Measurements from ENCODE around the gene ABR. TPM values are rescaled to one million over a fixed set of nuclear protein-coding genes. Genes with fewer than 3 reads are reported as not detected.
"Not testable (repeated sequence)": the region's sequence is repeated elsewhere in the genome, so short reads cannot be mapped to it uniquely, and the experiment has no call there.

The ABR gene
- total RNA-seq, 1 donor from 2014 or later = 13.4 TPM

- ATAC-seq (no peak), DNase-seq (ENCODE audit: low spot score) (no peak)
Measured at GRCh38 chr17:1174263-1174880, 5.4 kb downstream of the ABR start.

GRCh38 chr17:1173432-1174262 lies 6.1 kb downstream of the ABR start:
- no peak for DNase-seq (ENCODE audit: low spot score)
- no peak for ATAC-seq

DNA sequence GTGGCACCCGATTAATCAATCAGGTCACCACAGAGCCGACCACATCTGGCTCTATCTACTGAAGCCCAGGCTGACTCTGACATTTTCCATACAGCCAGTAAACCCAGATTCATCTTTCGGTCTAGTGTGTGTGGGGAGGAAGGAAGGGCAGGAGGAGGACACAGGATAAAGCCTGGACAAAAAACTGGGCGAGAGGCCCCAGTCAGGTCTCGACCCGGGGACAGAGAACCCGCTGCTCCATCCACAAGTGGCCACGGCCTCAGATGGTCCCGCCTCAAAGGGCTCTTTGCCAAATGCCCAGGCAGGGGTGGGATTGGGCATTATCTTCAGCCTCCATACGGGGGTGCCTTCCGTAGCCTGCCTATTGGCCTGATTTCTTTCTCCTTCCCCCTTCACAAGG lies 7.8 kb downstream of the ABR start:
- ATAC-seq (peak; percentile 56), DNase-seq (ENCODE audit: low spot score) (no peak)

GRCh38 chr17:1170739-1171138 lies 9.0 kb downstream of the ABR start:
- no peak for DNase-seq (ENCODE audit: low spot score)
- ATAC-seq = no peak

- DNase-seq (ENCODE audit: low spot score) (no peak), ATAC-seq (no peak)
Measured at GRCh38 chr17:1169929-1170312, 9.9 kb downstream of the ABR start.

DNA sequence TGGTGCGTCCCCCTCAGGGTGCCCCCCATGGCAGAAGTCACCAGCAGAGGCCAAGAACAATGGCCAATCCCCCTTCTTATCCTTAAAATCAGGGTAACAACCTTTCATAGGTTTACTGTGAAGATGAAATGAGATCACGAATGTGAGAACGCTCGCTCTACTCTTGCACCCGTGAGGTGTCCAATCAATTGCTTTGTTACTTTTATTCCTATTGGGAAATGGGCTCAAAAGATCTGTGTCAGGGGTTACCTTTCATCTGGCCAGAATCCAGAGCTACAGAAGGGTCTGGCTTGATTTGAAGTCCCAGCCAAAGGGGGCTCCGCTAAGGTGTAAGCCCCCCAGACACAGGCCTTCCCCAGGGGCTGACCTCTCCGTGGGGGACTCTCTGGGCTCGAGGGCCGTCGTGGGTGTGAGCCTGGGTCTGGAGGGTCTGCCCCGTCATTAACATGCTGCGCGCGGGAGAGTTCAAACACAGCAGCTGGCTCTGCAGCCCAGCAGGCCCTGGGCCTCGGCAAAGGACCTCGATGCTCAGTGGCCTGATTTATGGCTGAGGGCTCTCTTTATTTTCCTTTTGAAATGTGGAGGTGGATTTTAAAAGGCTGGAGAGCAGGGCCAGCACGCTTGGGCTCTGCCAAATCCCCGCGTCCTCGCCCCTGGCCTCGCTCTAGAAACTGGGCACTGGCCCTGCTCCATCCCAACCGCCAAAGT lies 10.4 kb downstream of the ABR start:
- ATAC-seq = no peak
- DNase-seq (ENCODE audit: low spot score) = no peak

GRCh38 chr17:1168533-1169220 lies 11.1 kb downstream of the ABR start:
- ATAC-seq (no peak), DNase-seq (ENCODE audit: low spot score) (no peak)

DNA sequence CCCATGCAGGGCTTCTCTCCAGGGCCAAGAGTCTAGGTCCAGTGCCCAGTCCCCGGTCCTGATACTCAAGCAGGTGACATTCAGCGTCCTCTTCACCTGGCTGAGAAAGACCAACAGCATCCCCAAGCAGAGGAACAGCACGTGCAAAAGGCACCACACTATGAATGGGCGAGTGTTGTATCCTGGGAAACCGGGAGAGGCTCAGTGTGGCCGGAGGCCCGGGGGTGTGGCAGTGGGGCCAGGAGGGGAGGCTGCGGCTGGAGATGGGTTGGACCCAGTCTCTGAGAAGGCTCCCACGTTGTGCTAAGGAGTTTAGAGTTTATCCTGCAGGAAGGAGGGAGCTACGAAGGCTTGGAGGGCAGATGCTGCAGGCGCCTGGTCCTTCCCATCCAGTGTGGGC lies 13.5 kb downstream of the ABR start:
- ATAC-seq = no peak
- DNase-seq (ENCODE audit: low spot score) = no peak

DNA sequence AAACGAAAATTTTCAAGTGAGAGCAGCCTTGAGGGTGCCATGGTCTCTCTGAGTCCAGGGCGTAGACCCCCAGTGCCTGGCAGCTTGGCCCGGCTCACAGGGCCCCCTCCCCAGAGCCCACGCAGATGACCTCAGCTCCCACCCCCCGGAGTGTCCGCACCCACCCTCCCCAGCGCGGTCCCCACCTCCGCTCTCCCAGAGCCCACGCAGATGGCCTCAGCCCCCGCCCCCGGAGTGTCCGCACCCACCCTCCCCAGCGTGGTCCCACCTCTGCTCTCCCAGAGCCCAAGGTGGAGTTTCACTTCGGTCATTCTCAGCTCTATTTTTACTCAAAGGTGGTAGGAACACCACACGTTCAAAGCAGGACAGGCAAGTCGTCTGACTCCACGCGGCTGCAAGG lies 13.9 kb downstream of the ABR start:
- no peak for ATAC-seq
- no peak for DNase-seq (ENCODE audit: low spot score)

DNA sequence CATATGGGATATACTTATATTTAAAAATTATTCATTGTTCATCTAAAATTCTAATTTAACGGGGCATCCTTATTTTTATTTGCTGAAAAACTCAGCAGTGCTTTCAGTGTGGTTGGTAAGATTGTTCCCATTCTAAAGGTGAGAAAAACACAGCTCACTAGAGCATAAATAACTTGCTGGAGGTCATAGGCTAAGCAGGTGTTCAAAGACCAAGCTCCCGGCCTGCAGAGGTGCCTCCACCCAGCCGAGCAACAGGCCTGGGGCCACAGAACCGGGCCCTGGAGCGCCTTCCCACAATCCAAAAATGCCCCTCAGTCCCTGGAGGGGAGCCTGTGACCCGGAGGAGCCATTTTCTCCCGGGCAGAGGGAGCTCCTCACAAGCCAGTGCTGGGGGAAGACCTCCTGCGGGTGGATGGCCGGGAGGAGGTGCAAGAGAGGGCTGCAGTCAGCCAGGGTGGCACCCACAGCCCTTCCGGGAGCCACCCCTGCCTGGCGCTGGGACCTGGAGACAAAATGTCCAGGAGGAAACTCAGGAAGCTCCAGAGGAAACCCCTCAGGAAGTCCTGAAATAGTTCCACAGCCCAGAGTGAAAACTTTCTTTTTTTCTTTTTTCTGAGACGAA lies 14.7 kb downstream of the ABR start:
- ATAC-seq (peak; percentile 59), DNase-seq (ENCODE audit: low spot score) (no peak)

DNA sequence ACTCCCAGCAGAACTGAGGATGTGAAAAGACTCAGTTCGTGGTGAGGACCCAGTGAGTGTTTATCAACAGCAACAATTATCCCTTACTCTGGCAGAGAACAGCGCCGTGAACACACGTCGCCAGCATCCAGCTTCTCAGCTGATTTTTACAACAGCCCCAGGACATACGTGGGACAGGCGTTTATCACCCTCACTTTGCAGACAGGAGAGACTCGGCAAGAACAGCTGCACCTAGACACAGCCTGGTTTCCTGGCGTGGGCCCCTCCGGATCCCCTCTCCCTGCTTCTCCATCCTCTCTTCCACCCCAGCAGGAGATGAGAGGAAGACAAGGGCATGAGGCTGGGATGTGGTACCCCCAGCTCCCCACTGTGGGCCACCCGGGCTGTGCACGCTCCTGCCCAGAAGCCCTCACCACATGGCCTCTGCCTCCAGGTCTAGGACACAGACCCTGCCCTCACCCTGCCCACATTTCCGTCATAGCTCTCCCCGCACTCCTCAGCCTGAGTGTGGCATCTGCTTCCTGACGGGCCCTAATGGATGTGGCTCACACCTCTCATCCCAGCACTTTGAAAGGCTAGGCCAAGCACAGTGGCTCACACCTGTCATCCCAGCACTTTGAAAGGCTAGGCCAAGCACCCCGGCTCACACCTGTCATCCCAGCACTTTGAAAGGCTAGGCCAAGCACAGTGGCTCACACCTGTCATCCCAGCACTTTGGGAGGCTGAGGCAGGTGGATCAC lies 17.5 kb downstream of the ABR start:
- ATAC-seq (no peak), DNase-seq (ENCODE audit: low spot score) (no peak)

- no peak for ATAC-seq
Measured at GRCh38 chr17:1160591-1161390, 19.0 kb downstream of the ABR start.

GRCh38 chr17:1159431-1160180 lies 20.2 kb downstream of the ABR start:
- DNase-seq (ENCODE audit: low spot score) (no peak), ATAC-seq (no peak)

More at GRCh38 chr17:1160591-1161390, 19.0 kb downstream of the ABR start:
- DNase-seq (ENCODE audit: low spot score) = no peak

- DNase-seq (ENCODE audit: low spot score) (no peak), ATAC-seq (no peak)
Measured at GRCh38 chr17:1158879-1159278, 20.9 kb downstream of the ABR start.

DNA sequence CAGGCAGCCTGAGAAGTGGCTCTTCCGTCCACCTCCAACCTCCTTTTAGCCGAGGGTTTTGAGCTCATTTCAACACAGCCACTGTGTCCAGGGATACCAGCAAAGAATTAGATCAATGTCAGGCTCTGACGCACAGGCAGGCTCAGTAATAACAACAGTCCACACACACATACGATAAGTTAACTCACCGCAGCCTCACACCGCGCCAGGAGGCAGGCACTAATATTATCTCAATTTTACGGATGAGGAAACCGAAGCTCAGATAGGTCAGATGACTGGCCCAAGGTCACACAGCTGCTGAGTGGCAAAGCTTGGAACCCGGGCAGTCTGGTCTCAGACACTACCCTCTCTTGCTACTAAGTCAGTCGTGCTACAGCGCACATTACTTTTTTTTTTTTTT lies 22.9 kb downstream of the ABR start:
- no peak for DNase-seq (ENCODE audit: low spot score)
- no peak for ATAC-seq

DNA sequence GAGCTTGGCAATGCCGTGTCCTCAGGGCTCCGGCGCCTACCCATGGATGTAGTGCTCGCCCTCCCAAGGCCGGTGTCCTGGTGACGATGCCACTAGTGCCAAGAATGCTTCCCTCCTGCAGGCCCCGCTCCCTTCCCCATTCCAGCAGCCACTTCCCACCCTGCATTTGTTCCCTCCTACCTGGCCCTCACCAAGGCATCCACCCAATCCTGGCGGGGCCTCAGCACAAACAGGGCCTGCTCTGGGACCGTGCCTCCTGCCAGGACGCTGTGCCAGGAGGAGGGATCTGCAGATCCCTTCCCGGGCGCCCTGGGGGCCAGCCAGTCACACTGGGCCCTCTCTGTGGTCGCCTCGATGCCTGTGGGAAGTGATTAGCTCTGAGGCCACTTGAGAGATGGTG lies 25.1 kb downstream of the ABR start:
- DNase-seq (ENCODE audit: low spot score) (no peak), ATAC-seq (no peak)

GRCh38 chr17:1153795-1154546 lies 25.8 kb downstream of the ABR start:
- ATAC-seq = peak; percentile 34
- DNase-seq (ENCODE audit: low spot score) = no peak

DNA sequence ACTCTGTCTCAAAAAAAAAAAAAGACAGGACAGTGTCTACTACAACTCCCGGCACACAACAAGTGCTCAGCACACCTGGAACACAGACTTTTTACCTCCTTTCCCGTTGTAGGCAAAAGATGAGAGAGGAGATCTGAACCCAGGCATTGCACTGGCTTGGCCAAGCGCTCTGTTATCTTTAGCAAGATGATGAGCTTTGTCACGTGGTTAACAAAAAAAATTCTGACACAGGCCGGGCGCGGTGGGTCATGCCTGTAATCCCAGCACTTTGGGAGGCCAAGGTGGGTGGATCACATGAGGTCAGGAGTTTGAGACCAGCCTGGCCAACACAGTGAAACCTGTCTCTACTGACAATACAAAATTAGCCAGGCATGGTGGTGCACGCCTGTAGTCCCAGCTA lies 27.2 kb downstream of the ABR start:
- not testable (repeated sequence) for ATAC-seq; DNase-seq (ENCODE audit: low spot score)
